Prostate gland (tissue), 2 donors: ENCODE measurements around the gene CECR2.

ENCODE experiments used
- CTCF ChIP-seq, 4 experiments: fragments of 200-600 bp in 2 of 4; fragments of 450-650 bp in 2 of 4; sonication (generic) in 2 of 4; IDR thresholded peaks; 1 replicate in 3 of 4; 2 replicates in 1 of 4; pipeline ENCODE4 v1.5.1; 2016 to 2019; ENCODE audit warnings: antibody characterized with exemption in 4 of 4, mild to moderate bottlenecking in 2 of 4, moderate library complexity in 2 of 4
- POLR2A ChIP-seq: fragments of 450-650 bp; IDR thresholded peaks from one replicate; pipeline ENCODE4 v1.6.1; 2016; ENCODE audit warnings: antibody characterized with exemption, mild to moderate bottlenecking

GRCh38 chr22:17380359-17381087, 11.3 kb downstream of the CECR2 start:
- TF ChIP-seq CTCF (IDR thresholded peaks at IDR 0.05), result no peak
- no peak for TF ChIP-seq POLR2A
